Hematopoietic multipotent progenitor cell treated with erythropoietin and hydrocortisone succinate and interleukin-3 and kit ligand, for 4 days (in vitro differentiated cells): Measurements from ENCODE around the gene NPTX1.

Source experiments
- DNase-seq: peaks from one replicate; pipeline ENCODE4 v3.0.0-alpha.2; 2015

Gene NPTX1

DNA sequence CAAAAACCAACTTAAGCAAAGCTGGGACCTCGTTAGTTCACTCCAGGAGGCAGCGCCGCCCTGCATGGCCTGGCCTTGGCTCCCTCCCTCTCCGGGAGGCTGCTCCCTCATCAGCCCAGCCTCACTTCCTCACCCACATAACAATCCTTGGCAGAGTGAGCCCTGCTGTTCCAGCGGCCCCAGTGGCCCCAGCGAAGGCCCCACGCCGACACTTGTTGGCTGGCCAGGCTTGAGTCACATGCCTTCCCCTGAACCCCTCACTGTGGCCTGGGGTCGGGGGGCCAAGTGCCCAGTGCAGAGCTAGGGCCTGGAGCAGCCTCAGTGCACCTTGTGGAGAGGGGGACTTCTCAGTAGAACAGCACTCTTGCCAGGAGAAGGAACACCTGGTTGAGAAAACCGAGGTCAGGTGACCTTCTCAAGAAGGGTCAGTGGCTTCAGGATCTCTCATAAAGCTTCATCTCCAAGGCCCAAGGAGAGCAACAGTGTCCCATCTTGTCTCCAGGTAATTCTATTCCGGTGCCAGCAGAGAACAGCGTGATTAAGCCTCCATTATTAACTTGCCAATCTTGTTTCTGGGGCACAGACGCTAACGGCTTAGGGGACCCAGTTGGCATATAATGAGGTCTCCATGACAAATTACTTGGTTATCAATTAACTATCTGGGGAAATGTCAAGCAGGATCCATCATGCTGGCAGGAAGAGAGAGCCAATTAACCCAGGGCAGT is 34.6 kb downstream of the NPTX1 start:
- DNase-seq, result no peak

DNA sequence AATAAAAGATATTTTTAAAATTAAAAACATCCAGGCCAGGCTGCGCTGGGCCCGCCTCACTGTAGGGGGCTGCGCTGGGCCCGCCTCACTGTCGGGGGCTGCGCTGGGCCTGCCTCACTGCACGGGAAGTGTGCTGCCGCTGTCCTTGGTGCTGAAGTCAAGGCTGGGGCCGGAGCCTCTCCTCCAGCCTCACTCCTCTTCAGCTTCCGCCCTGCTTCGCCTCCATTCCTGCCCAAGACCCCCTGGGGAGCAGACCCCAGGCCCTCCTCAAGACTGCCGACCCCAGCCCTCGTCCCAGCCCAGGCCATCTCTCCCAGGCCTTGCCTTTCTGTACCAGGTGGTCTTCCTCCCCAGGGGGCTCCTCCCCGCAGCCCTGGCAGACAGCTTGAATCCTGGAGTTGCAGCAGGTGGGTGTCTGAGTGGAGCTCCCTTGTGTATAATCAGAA is 35.3 kb downstream of the NPTX1 start:
- peak; percentile 75 for DNase-seq

DNA sequence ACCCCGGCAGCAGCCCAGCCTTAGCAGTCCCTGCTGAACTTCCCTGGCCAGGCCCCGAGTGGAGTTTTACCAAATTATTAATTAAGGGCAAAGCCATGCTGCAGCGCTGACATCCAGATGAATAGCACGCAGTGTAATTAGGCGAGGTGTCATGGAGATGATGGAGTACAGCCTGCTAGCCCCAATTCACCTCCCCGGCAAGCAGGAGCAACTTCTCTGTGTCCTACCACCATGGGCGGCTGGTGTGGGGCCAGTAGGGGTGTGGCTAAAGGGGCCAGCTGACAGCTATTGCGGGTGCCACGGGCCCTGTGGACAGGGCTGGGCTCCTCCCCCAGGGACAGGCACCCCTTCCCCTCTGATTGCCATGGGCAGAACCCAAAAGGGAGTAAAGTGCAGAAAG is 36.9 kb downstream of the NPTX1 start:
- no peak for DNase-seq

DNA sequence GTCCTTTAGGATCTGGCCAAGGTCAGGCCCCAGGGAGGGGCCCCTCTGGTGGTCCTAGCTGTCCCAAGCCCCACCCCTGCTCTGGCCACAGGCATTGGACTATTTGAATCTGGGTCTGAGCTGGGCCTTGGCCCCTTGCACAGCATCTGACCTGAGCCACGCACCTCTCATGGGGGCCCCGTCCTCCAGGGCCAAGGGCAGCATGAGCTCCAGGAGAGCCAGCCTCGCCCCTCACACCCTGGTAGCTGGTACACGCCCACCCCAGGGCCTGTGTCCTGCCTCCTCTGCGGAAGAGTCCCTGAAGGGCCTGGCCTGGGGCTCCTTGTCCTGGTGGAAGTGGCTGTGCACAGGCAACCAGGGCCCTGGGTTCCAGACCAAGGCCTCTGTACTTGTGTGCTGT is 37.6 kb downstream of the NPTX1 start:
- DNase-seq, result no peak

DNA sequence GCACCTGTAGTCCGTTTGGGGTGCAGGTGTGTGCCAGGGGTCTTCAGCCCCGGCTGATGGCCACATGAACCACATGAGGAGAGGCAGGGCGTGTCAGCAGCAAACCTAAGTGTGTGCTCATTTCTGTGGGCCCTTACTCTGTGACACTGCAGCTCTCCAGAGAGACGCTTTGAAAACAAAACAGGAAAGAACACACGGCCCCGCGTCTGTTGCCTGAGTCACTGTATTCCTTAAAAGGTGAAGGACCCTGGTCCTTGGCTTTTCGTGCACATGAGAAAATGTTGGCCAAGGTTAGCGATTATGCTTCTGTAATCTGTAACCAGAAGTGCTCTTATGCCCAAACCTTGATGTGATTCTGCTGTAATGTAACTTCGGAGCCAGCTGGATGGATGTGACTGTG is 38.9 kb downstream of the NPTX1 start:
- no peak for DNase-seq

DNA sequence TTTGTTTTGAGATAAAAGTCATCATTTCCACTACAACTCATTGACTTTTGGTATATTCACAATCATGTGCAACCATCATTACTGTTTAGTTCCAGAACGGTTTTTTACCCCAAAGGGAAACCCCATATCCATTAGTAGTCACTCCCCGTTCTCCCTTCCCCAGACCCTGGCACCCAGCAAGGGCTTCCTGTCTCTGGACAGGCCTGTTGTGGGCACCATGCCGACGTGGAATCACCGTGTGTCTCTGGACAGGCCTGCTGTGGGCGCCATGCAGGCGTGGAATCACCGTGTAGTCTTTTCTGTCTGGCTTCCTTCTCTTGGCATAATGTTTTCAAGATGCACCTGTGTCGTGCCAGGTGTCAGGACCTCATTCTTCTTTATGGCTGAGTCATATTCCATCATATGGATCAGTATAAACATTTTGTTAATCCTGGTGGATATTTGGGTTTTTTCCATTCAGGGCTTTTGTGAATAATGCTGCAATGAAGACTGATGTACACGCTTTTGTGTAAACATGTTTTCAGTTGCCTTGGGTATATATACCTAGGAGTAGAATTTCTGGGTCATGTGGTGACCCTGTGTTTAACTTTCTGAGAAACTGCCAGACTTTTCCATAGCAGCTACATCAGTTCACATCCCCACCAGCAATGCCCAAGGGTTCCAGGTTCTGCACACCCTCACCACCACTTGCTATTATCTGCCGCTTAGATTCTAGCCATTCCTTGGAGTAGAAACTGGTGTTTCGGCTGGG is 42.3 kb downstream of the NPTX1 start:
- no peak for DNase-seq

DNA sequence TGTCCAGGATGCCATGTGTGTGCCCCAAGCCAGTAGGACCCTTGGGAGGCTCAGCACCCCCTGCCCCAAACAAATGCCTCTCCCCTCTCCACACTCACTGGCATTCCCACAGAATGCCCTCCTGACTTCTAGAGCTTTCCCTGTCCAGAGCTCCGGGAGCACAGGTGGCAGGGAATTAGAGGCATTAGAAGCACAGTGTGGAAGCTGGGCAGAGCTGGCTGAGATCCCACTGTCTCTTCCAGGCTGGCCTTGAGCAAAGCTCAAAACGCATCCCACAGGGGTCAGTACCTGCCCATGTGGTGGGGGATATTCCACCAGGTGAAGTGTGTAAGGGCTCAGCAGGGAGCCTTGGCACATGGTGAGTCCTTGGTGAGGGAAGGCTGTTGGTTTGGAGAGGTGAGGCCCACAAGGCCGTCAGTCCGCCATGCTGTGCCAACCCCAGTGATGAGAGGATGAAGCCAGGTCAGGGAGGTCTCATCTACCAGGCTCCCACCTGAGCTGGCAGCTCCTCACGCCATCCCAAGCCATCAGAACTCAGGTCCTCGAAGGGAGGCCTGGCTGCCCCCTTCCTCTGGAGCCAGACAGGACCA is 43.4 kb downstream of the NPTX1 start:
- no peak for DNase-seq

DNA sequence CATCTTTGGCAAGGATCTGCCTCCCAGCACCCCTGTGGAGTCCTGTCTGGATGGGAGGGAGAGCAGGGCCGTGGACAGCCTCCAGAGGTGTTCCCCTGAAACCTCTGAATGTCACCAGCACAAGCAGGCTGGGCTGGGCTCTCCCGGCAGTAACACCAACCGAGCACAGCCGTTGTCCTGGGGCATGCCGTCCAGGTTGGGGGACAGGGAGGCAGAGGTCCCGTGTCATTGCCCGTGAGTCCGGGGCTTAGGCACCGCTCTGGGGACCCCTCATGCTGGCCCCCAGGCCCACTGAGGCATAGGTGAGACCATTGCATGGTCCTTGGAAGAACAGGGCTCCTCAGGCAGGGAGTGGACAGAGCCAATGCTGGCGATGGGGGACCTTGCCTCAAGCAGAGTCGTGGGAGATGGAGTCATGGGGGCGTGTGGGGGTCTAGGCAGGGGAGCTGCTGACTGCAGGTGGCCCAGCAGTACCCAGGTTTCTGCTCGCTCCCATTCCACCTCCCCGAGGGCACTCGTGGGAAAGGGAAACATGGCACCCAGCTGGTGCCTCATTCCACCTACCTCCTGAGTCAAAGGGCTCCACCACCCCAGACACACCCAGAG is 44.0 kb downstream of the NPTX1 start:
- DNase-seq, result no peak

DNA sequence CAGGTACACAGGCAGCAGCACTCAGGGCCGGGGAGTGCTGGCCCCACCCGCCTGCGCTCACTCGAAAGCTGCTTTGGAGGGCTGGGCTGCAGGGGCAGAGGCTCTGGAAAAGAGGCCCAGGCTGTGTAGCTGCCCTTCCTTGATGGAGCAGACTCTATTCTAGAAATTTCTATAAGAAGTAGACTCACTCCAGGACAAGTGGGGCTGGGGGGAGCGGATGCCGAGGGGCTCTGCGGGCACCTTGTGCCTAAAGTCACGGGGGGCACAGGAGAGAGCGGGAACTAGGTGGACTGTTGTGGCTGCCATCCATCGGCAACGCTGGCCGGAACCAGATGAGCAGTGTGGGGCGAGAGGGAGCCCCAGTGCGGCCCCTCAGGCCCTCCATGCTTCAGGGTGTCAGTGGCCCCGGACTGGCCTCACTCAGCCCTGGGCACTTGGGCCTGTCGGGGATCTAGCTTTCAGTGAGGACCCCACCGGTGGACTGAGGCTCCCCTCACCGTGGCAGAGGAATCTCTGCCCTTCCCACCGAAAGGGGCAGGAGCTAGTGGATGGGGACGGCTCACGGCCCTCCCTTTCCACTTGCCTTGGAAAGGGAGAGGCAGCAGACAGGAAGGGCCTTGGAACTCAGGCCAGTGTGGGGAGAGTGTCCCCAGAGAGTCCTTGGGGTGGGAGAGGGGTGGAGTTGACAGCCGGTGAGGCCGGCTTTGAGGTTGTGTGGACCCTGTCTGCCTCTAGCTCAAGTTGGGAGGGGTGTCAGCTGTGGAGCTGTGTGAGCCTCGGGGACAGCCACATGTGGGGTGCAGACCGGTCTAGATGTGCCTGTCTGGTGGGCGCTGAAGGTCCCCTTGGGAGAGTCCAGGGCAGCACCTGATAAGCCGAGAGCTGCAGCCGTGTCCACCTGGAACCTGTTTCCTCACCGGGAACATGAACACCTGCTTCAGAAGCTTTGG is 44.9 kb downstream of the NPTX1 start:
- no peak for DNase-seq

DNA sequence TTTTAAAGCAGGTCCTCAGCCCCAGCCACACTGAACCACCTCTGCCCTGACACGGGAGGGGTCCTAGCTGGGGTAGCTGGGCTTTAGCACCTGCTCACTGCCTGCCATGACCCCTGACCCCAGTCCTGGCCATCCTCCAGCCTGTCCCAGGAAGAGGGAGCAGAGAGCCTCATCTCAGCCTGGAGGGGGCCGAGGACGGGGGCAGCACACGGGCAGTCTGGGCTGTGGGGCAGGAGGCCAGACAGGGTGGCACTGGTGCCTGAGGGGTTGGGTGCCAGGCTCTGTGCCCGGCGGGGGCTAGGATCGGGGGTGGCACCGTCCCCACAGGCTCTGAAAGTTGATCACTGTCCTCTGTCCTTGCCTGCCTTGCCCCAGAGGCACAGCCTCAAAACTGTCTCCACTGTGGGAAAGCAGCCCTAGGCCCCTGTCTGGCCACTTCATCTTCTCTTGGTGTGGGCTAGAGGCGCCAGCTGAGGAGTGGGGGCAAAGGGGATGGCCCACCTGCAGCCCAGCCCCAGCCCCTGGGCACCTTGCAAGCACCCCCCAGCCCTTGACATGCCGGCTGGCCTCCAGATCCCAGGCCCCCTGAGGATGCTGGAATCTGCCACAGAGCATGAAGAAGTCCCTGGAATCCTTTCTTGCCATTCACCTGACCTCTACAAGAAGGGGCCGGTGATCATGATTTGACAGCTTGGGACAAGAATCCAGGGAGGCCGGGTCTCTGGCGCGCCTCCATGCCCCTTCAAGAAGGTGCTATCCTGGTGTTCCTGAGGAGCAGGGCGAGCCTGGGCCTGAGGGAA is 45.8 kb downstream of the NPTX1 start:
- no peak for DNase-seq

DNA sequence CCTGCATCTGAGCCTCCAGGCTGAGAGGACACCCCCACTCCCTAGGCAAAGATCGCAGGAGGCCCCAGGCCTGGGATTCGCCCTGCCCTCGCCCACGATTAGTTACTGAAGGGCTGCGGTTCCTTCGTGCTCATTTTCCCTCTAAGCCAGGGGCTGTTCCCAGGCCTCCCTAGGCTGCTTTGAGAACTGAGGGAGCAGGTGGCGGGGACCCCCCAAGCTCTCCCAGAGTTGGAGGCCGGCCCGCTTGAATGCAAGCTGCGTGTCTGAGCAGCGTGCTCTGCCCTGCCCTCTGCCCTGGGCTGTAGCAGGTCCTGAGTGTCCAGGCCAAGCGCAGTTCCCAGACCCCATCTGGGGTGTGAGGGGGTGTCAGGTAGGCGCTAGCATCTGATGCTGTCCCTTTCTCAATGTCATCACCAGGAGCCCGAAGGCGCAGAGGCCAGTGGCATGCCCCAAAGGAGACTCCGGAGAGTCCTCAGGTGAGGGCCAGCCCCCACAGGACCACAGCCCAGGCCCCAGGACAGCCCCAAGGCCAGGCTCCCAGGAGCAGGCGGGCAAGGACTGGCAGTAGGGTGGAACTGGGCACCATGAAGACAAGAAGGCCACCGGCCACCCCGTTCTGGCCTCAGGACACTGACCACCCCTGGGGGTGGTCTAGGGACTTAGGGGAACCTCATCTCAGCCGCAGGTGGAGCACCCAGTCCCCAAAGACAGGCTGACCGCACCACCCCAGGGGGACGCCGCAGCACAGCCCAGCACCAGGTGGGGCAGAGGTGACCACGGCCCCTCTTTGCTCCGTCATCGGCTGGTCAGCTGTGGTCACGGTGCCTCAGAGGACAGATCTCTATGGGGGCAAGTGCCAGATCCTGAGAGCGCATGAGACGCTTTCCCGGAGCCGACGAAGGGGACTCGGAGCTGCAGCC is 46.8 kb downstream of the NPTX1 start:
- DNase-seq, result no peak

DNA sequence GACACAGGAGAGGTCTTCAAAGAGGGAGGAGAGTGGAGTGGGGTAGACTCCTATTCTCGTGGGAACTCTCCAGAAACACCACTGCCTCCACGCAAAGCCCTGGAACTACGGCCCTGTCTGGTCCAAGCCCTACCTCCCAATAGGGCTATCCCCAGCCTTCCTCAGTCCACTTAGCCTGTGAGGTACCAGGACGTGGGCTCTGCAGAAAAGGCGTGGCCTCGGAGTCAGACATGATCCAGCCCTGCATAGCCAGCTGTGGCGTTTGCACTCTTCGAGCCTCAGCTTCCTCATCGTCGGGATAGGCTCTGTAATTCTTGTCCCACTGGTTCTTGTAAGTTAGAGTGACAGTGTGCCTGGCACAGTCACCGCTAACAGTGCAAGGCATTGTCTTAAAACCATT is 47.6 kb downstream of the NPTX1 start:
- no peak for DNase-seq

DNA sequence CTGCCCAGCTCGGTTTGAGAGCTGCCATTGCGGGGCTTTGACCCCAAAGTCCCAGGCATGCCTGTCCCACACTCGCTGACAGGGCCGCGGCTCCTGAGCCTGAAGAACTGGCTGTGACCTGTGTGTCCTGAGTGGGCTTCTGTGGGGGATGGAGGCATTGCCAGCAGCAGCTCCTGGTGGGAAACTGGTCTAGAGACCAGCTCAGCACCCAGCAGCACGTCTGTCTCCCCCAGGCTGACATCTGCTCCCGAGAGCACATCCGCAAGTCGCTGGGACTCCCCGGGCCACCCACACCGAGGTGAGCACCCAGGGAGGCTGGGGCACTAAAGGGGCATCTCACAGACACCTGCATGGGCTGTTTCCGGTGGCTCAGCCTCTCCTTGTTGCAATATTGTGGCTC is 48.0 kb downstream of the NPTX1 start:
- DNase-seq, result no peak

DNA sequence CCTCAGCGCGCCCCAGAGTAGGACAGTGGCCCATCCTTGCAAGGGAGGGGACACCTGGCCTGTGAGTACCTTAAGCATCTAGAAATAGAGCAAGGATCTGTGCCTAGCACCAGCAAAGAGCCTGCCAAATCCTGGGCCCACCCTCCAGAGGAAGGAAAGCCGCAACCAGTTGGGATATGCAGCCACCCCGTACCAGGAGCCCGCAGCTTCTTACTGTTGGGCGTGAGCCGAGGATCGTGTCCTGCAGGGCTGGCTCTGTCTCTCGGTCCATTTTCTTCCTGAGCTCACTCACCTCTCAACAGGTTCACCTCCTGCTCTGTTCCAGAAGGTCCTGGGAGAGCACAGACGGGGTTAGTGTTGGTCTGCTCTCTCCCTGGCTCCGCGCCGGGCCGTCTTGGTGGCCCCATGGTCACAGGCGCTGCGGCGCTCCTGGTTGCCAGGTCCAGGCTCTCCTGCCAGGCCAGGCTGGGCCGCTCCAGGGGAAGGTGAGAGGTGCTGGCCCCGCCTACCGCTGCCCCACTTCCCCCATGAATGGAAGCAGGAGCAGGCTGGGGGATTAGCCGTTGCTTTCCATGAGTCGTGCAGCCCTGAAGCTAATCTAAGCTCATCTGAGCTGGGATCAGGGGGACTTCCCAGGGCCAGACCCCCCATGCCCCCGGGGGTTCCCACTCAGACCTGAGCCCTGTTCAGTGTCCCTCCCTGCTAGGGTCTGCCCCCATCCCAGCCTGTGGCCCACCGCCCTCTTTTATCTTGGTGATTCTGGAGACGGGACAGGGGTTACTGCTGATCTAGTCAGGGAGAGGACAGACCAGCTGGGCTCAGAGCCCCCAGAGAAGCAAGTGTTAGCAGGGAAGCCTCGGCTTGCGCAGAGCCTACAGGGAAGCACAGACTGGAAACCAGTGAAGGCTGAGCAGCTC is 48.8 kb downstream of the NPTX1 start:
- no peak for DNase-seq

DNA sequence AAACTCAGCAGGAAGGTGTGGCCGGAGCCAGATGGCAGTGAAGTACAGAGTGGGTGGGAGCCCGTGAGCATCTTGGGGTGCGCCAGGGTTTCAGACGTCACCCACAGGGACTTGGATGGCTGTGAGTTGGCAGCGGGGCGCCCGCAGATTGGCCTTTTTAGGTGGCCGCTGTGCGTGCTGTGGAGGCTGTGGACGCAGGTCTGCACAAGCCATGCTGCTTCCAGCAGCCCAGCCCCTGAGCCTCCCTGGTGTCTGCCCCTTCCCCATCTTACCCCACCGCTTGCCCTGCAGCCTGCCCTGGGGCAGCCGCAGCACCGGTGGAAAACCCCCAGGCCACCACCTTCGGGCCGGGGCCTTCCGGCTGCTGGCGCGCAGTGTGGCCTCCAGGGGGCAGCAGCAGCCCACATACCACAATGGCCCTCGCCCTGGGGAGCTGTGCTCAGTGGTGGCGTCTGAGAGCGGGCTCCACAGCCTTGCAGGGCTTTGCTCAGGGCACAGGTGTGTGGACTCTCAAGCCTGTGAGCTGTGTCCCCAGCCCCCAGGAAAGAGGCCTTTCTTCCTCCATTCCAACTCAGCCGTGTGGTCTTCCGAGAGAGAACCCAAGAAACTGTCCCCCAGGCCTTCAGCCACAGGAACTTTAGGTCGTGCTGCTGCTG is 49.6 kb downstream of the NPTX1 start:
- peak; percentile 84 for DNase-seq

DNA sequence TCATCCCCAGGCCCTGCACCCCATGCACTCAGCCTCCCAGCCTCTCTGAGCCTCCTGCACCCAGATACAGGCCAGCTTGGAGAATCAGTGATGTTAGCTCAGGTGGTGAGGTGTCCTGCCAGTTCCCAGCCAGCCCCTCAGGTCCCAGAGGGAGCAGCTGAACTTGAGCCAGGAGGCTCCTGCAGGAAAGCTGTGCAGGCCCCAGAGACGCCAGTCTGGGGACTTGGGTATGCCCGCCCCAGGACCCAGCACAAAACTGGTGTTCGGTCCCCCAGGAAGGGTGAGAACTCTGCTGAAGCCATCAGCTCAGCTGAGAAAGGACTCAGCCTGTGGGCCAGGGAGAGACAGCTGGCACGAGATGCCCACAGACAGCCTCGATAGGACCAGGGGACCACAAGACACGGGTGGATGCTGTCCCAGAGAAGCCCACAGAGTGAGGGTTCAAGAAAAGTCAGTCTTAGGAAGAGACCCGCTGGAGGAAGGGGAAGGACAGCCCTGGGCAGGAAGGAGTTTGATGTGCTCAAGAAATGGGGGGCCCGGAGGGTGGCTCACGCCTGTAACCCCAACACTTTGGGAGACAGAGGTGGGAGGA is 50.5 kb downstream of the NPTX1 start:
- no peak for DNase-seq

DNA sequence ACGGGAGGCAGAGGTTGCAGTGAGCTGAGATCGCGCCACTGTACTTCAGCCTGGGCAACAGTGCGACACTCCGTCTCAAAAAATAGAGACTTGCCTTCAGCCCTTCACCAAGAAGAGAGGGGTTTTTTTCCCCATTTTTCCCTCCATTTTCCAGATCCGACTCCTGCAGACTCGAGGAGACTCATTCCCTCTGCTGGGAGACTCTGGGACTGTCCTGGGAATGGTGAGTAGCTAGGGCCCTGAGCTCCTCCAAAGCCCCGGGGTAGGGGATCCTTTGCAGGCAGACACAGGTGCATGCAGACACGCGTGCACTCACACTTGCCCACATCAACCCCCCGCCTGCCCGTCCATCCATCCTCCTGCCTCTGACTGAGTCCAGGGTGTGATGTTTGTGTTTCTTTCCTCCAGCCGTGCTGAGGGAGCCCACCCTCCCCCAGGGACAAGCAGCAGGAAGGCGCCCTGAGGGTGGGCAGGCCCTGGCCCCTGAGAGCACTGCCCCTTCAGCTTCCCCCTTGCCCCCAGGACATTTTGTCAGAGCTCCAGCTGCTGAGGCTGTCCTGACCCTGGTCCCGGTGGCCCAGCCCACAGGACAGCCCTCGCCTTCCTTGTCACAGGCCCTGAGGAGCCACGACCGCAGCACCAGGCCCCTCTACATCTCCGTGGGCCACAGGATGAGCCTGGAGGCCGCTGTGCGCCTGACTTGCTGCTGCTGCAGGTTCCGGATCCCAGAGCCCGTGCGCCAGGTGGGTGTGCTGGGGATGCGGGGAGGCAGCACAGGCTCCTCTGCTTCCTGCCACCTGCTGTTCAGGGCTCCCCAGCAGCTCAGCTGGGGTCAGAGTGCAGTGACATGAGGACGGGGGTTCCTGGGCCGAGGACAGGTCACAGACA is 51.3 kb downstream of the NPTX1 start:
- DNase-seq, result no peak
